ENCODE measurements around the gene TRIM27. TPM values are rescaled to one million over a fixed set of nuclear protein-coding genes. Genes with fewer than 3 reads are reported as not detected.

The TRIM27 gene
- total RNA-seq, 1 experiment from 2014 or later = 79.8 TPM

DNA sequence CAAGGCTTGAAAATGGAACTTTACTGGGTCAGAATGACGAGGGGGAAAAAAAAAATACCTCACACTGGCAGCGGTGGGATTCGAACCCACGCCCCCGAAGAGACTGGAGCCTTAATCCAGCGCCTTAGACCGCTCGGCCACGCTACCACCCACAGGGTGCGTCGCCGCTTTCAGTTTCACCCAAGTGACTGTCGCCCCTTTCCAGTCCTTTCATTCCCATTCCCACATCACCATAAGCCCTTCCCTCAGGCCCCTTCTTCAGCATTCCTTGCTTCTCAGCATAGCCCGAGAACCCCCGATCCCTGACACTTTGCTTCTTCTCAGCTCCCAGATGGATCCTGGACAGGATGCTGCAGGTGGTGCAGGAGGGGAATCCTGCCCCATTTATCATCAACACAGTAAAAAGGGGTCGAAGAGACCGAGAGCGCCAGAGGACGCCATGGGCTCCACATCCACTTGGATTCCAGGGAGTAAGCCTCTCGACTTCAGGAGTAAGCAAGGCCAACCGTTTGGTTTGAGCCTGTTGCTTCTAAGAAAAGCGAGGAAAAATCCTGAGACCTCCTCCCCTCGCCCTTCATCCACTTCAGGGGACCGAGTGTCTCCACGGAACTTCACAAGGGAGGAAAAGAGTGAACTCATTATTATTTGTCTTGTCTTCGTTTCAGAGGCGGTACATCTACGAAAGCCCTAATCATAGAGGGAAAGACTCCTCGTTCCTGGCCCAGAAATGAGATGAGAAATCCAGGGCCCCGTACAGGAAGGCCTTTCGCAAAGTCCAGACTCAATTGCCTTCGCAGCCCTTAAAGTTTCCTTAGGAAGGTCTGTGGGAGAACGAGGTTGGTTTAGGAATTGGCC, 20.0 kb upstream of the TRIM27 start (continued):
- TF ChIP-seq NR1H2 (CRISPR knock-in tag; IDR thresholded peaks at IDR 0.05) = no peak
- no peak for TF ChIP-seq ZNF671 (CRISPR knock-in tag; IDR thresholded peaks at IDR 0.05)
- 0 out of 2 replicates have a peak, but pooled peaks have one; percentile 14 for TF ChIP-seq SMAD3 (CRISPR knock-in tag; IDR thresholded peaks at IDR 0.05; ENCODE audit: borderline replicate concordance)
- TF ChIP-seq, protein P1, sequence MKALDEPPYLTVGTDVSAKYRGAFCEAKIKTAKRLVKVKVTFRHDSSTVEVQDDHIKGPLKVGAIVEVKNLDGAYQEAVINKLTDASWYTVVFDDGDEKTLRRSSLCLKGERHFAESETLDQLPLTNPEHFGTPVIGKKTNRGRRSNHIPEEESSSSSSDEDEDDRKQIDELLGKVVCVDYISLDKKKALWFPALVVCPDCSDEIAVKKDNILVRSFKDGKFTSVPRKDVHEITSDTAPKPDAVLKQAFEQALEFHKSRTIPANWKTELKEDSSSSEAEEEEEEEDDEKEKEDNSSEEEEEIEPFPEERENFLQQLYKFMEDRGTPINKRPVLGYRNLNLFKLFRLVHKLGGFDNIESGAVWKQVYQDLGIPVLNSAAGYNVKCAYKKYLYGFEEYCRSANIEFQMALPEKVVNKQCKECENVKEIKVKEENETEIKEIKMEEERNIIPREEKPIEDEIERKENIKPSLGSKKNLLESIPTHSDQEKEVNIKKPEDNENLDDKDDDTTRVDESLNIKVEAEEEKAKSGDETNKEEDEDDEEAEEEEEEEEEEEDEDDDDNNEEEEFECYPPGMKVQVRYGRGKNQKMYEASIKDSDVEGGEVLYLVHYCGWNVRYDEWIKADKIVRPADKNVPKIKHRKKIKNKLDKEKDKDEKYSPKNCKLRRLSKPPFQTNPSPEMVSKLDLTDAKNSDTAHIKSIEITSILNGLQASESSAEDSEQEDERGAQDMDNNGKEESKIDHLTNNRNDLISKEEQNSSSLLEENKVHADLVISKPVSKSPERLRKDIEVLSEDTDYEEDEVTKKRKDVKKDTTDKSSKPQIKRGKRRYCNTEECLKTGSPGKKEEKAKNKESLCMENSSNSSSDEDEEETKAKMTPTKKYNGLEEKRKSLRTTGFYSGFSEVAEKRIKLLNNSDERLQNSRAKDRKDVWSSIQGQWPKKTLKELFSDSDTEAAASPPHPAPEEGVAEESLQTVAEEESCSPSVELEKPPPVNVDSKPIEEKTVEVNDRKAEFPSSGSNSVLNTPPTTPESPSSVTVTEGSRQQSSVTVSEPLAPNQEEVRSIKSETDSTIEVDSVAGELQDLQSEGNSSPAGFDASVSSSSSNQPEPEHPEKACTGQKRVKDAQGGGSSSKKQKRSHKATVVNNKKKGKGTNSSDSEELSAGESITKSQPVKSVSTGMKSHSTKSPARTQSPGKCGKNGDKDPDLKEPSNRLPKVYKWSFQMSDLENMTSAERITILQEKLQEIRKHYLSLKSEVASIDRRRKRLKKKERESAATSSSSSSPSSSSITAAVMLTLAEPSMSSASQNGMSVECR (CRISPR knock-in tag; IDR thresholded peaks at IDR 0.05; ENCODE audit: borderline replicate concordance) = no peak
- TF ChIP-seq, protein P2, sequence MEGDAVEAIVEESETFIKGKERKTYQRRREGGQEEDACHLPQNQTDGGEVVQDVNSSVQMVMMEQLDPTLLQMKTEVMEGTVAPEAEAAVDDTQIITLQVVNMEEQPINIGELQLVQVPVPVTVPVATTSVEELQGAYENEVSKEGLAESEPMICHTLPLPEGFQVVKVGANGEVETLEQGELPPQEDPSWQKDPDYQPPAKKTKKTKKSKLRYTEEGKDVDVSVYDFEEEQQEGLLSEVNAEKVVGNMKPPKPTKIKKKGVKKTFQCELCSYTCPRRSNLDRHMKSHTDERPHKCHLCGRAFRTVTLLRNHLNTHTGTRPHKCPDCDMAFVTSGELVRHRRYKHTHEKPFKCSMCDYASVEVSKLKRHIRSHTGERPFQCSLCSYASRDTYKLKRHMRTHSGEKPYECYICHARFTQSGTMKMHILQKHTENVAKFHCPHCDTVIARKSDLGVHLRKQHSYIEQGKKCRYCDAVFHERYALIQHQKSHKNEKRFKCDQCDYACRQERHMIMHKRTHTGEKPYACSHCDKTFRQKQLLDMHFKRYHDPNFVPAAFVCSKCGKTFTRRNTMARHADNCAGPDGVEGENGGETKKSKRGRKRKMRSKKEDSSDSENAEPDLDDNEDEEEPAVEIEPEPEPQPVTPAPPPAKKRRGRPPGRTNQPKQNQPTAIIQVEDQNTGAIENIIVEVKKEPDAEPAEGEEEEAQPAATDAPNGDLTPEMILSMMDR (IDR thresholded peaks at IDR 0.05) = no peak
- TF ChIP-seq, protein P3, sequence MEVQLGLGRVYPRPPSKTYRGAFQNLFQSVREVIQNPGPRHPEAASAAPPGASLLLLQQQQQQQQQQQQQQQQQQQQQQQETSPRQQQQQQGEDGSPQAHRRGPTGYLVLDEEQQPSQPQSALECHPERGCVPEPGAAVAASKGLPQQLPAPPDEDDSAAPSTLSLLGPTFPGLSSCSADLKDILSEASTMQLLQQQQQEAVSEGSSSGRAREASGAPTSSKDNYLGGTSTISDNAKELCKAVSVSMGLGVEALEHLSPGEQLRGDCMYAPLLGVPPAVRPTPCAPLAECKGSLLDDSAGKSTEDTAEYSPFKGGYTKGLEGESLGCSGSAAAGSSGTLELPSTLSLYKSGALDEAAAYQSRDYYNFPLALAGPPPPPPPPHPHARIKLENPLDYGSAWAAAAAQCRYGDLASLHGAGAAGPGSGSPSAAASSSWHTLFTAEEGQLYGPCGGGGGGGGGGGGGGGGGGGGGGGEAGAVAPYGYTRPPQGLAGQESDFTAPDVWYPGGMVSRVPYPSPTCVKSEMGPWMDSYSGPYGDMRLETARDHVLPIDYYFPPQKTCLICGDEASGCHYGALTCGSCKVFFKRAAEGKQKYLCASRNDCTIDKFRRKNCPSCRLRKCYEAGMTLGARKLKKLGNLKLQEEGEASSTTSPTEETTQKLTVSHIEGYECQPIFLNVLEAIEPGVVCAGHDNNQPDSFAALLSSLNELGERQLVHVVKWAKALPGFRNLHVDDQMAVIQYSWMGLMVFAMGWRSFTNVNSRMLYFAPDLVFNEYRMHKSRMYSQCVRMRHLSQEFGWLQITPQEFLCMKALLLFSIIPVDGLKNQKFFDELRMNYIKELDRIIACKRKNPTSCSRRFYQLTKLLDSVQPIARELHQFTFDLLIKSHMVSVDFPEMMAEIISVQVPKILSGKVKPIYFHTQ (CRISPR knock-in tag; IDR thresholded peaks at IDR 0.05) = no peak
- TF ChIP-seq ZNF121 (CRISPR knock-in tag; IDR thresholded peaks at IDR 0.05) = no peak
- TF ChIP-seq, protein P4, sequence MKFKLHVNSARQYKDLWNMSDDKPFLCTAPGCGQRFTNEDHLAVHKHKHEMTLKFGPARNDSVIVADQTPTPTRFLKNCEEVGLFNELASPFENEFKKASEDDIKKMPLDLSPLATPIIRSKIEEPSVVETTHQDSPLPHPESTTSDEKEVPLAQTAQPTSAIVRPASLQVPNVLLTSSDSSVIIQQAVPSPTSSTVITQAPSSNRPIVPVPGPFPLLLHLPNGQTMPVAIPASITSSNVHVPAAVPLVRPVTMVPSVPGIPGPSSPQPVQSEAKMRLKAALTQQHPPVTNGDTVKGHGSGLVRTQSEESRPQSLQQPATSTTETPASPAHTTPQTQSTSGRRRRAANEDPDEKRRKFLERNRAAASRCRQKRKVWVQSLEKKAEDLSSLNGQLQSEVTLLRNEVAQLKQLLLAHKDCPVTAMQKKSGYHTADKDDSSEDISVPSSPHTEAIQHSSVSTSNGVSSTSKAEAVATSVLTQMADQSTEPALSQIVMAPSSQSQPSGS (CRISPR knock-in tag; IDR thresholded peaks at IDR 0.05; ENCODE audit: borderline replicate concordance, low read depth) = no peak
- no peak for TF ChIP-seq NFE2L1 (CRISPR knock-in tag; IDR thresholded peaks at IDR 0.05)
- no peak for TF ChIP-seq ZNF423 (CRISPR knock-in tag; IDR thresholded peaks at IDR 0.05)
- TF ChIP-seq TEAD4 (CRISPR knock-in tag; IDR thresholded peaks at IDR 0.05) = no peak
- 0 out of 2 replicates have a peak, but pooled peaks have one; percentile 43 for TF ChIP-seq ZNF232 (CRISPR knock-in tag; IDR thresholded peaks at IDR 0.05)
- no peak for TF ChIP-seq ATF1 (CRISPR knock-in tag; IDR thresholded peaks at IDR 0.05)
- TF ChIP-seq ZNF416 (CRISPR knock-in tag; IDR thresholded peaks at IDR 0.05) = no peak
- no peak; the same call in 1 of the 2 replicates for TF ChIP-seq GABPB1 (CRISPR knock-in tag; IDR thresholded peaks at IDR 0.05)
- TF ChIP-seq ETV6 (CRISPR knock-in tag; IDR thresholded peaks at IDR 0.05) = no peak
- no peak for TF ChIP-seq ZNF317 (CRISPR knock-in tag; IDR thresholded peaks at IDR 0.05; ENCODE audit: borderline replicate concordance, low read depth)
- TF ChIP-seq CREM (CRISPR knock-in tag; IDR thresholded peaks at IDR 0.05) = peak; percentile 55; the same call in 1 of the 2 replicates
- TF ChIP-seq, protein P5, sequence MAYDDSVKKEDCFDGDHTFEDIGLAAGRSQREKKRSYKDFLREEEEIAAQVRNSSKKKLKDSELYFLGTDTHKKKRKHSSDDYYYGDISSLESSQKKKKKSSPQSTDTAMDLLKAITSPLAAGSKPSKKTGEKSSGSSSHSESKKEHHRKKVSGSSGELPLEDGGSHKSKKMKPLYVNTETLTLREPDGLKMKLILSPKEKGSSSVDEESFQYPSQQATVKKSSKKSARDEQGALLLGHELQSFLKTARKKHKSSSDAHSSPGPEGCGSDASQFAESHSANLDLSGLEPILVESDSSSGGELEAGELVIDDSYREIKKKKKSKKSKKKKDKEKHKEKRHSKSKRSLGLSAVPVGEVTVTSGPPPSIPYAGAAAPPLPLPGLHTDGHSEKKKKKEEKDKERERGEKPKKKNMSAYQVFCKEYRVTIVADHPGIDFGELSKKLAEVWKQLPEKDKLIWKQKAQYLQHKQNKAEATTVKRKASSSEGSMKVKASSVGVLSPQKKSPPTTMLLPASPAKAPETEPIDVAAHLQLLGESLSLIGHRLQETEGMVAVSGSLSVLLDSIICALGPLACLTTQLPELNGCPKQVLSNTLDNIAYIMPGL (CRISPR knock-in tag; IDR thresholded peaks at IDR 0.05) = peak; percentile 98
- TF ChIP-seq HMGA2 (CRISPR knock-in tag; IDR thresholded peaks at IDR 0.05) = no peak
- TF ChIP-seq FOXJ3 (CRISPR knock-in tag; IDR thresholded peaks at IDR 0.05; ENCODE audit: borderline replicate concordance) = no peak
- TF ChIP-seq, protein P6, sequence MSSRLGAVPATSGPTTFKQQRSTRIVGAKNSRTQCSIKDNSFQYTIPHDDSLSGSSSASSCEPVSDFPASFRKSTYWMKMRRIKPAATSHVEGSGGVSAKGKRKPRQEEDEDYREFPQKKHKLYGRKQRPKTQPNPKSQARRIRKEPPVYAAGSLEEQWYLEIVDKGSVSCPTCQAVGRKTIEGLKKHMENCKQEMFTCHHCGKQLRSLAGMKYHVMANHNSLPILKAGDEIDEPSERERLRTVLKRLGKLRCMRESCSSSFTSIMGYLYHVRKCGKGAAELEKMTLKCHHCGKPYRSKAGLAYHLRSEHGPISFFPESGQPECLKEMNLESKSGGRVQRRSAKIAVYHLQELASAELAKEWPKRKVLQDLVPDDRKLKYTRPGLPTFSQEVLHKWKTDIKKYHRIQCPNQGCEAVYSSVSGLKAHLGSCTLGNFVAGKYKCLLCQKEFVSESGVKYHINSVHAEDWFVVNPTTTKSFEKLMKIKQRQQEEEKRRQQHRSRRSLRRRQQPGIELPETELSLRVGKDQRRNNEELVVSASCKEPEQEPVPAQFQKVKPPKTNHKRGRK (CRISPR knock-in tag; IDR thresholded peaks at IDR 0.05; ENCODE audit: borderline replicate concordance) = no peak
